Breast epithelium (tissue), 3 donors: Measurements from ENCODE around the gene MIOS.

ENCODE experiments used
- POLR2A ChIP-seq: fragments of 450-650 bp; IDR thresholded peaks from one replicate; pipeline ENCODE4 v1.6.1; 2016; ENCODE audit warnings: antibody characterized with exemption, mild to moderate bottlenecking, moderate library complexity
- TF ChIP-seq, protein P1 (sequence below), 3 donors: fragments of 450-650 bp; IDR thresholded peaks; one replicate each; pipeline ENCODE4 v1.5.1; 2016 to 2017; ENCODE audit warnings: antibody characterized with exemption in 3 of 3, mild to moderate bottlenecking in 3 of 3, moderate library complexity in 3 of 3

DNA sequence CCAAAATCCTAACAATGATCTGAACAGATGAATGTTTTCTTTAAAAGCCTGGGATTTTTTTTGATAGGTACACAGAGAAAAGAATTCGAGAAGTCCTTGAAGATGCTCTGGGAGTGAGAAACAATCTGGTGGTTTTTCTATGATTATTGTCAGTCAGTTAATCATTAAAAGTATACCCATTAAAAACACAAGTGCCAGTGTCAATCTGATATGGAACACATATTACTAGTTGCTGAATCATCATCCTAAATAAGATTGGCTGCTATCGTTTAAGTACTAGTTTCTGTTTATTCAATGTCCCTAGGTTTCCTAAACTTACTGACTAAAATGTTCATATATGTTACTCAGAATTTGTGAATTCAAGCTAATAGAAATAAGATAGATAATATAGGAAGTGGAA lies 47.2 kb upstream of the MIOS start:
- TF ChIP-seq, protein P1, sequence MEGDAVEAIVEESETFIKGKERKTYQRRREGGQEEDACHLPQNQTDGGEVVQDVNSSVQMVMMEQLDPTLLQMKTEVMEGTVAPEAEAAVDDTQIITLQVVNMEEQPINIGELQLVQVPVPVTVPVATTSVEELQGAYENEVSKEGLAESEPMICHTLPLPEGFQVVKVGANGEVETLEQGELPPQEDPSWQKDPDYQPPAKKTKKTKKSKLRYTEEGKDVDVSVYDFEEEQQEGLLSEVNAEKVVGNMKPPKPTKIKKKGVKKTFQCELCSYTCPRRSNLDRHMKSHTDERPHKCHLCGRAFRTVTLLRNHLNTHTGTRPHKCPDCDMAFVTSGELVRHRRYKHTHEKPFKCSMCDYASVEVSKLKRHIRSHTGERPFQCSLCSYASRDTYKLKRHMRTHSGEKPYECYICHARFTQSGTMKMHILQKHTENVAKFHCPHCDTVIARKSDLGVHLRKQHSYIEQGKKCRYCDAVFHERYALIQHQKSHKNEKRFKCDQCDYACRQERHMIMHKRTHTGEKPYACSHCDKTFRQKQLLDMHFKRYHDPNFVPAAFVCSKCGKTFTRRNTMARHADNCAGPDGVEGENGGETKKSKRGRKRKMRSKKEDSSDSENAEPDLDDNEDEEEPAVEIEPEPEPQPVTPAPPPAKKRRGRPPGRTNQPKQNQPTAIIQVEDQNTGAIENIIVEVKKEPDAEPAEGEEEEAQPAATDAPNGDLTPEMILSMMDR (IDR thresholded peaks at IDR 0.05), result no peak
- no peak for TF ChIP-seq POLR2A
